Measurements from ENCODE around the gene PIGU.

Gene PIGU

DNA sequence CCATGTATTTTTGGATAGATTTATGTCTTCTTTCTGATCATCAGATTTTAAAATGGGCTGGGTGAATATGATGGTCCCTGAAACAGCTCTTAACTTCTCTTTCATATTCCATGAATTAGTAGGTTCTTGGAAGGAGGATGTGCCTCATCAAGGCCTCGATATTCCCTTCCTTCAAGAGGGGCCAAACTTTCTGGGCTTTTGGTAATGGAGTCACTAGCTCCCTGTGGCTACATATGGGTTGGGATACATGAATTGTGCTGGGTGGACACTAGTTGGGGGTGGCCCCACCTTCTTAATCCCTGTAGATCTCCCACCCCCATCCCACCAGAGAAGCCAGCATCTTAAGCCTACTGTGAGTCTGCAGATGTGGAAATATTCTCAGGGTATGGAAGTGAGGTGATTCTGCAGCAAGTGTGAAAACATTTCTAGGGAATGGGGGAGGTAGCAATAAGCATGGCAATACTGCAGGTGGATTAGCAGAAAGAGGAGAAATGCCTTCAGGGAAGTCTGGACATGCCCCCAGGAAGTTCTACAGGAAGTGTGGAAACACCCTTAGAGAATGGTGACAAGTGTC is 29.5 kb upstream of the PIGU start:
- TF ChIP-seq, protein P1, sequence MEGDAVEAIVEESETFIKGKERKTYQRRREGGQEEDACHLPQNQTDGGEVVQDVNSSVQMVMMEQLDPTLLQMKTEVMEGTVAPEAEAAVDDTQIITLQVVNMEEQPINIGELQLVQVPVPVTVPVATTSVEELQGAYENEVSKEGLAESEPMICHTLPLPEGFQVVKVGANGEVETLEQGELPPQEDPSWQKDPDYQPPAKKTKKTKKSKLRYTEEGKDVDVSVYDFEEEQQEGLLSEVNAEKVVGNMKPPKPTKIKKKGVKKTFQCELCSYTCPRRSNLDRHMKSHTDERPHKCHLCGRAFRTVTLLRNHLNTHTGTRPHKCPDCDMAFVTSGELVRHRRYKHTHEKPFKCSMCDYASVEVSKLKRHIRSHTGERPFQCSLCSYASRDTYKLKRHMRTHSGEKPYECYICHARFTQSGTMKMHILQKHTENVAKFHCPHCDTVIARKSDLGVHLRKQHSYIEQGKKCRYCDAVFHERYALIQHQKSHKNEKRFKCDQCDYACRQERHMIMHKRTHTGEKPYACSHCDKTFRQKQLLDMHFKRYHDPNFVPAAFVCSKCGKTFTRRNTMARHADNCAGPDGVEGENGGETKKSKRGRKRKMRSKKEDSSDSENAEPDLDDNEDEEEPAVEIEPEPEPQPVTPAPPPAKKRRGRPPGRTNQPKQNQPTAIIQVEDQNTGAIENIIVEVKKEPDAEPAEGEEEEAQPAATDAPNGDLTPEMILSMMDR (IDR thresholded peaks at IDR 0.05; ENCODE audit: borderline replicate concordance, control extremely low read depth, extremely low read depth, insufficient read depth, missing control alignments), result no peak
- in situ Hi-C loops (cut with MboI; ENCODE audit: low sequenced_read_pairs, unreplicated experiment), result loop anchor here (10.0 kb wide), 1 partner anchor 172 kb away; no protein-coding TSS in a partner anchor
- no peak for DNase-seq (ENCODE audit: low spot score)

DNA sequence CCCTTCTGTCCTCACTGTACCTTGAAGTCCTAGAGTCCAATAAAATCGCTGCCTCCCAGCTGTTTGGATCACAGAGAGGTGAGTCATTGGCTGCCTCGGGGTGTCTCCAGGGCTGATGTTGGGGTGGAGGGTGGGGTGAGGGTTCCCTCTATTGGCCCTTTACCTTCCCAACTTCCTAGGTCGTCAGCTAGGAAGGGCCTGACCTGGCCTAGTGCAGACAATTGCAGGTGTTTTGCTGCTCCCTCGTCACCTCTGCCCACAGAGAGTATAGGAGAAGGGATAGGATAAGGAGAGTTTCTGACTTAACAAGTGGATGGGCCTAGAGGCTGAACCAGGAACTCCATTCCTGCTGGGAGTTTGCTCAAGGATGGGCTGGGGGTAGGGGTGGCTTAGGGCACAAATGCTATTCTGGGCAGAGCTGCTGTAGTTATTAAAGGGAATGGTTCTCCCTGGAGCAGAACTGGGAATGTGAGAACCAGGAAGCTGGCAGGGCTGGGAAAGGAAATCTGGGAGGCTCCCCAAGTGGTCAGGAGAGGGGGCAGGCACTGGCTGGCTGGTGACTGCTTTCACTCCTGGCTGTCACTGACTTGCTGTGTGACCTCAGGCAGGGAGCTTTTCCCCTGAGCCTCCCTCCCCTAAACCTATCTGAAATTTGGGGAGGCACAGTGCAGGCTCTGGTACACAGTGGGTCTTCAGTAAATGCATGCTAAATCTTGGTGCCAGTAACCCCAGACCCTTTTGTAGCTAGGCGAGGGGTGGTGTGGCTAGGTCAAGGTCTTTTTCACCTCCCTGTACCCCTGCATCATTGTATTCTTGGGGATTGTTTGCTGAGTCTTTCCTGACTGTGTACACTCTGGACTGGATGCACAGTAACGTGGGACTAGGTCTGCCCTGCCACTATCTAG is 28.8 kb upstream of the PIGU start:
- DNase-seq (ENCODE audit: low spot score), result no peak
- TF ChIP-seq, protein P1 (IDR thresholded peaks at IDR 0.05; ENCODE audit: borderline replicate concordance, control extremely low read depth, extremely low read depth, insufficient read depth, missing control alignments), result peak; percentile 21
- in situ Hi-C loops (cut with MboI; ENCODE audit: low sequenced_read_pairs, unreplicated experiment), result loop anchor here (10.0 kb wide), 1 partner anchor 171 kb away; no protein-coding TSS in a partner anchor

DNA sequence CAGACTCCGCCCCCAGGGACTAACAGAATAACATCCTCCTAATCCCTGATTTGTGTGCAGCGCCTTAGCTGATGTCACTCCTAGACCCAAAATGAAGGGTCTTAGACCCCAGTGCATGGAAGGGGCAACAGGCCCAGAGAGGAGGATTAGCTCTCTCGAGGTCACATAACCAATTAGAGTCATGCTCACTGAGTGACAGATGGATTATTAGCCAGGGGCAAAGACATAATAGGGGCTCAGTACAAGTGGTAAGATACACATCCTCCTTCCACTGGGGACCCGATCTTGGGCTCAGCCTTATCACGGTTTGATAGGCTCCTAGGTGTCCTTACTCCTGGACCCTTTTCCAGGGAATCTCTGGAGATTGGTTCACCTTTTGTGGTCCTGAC is 28.1 kb upstream of the PIGU start:
- TF ChIP-seq, protein P1 (IDR thresholded peaks at IDR 0.05; ENCODE audit: borderline replicate concordance, control extremely low read depth, extremely low read depth, insufficient read depth, missing control alignments), result no peak
- DNase-seq (ENCODE audit: low spot score), result no peak
- in situ Hi-C loops (cut with MboI; ENCODE audit: low sequenced_read_pairs, unreplicated experiment), result loop anchor here (10.0 kb wide), 1 partner anchor 170 kb away; no protein-coding TSS in a partner anchor

DNA sequence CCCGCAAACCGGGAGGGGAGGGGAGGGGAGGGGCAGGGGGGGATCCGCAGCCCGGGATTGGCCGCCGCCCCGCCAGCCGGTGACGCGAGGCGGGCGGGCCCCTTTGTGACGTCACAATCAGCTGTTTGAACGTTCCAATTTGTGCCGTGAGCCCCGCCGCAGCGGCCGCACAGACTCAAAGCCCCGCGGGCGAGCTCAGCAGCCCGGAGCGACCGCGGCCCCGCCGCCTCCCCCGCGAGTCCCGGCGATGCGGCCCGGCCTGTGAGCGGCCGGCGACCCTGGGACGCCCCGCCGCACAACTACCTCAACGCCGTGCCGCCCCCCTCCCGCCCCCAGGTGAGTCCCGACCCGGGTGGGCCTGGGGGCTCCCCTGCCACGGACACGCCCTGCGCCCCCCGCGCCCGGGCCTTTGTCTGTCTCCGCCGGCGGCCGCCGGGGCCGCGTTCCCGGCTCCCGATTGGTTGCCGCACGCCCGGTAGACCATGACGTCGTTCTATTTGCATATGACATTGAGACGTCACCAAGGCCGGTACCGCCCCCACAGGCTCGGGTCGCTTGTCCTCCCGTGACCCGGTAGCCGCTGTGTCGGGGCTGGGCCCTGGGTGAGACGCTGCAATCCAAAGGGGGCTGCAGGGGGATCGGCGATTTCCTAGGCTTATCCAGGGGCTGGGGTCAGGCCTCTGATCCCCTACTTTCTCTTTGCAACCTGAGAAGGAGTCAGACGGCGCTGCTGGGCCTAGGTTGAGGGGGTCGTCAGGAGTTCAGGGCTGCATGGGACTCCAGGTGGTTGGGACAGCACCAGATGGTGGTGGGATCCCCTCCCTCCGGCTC is 27.5 kb upstream of the PIGU start, which contains the start of gene TP53INP2:
TP53INP2 (plus strand) TSS at position 168 of the 831 bp plus-strand sequence. CDS start 4,396 bp downstream, outside the sequence.
- DNase-seq (ENCODE audit: low spot score), result peak; percentile 92
- in situ Hi-C loops (cut with MboI; ENCODE audit: low sequenced_read_pairs, unreplicated experiment), result loop anchor here (10.0 kb wide), 1 partner anchor 170 kb away; no protein-coding TSS in a partner anchor
- TF ChIP-seq, protein P1 (IDR thresholded peaks at IDR 0.05; ENCODE audit: borderline replicate concordance, control extremely low read depth, extremely low read depth, insufficient read depth, missing control alignments), result no peak

DNA sequence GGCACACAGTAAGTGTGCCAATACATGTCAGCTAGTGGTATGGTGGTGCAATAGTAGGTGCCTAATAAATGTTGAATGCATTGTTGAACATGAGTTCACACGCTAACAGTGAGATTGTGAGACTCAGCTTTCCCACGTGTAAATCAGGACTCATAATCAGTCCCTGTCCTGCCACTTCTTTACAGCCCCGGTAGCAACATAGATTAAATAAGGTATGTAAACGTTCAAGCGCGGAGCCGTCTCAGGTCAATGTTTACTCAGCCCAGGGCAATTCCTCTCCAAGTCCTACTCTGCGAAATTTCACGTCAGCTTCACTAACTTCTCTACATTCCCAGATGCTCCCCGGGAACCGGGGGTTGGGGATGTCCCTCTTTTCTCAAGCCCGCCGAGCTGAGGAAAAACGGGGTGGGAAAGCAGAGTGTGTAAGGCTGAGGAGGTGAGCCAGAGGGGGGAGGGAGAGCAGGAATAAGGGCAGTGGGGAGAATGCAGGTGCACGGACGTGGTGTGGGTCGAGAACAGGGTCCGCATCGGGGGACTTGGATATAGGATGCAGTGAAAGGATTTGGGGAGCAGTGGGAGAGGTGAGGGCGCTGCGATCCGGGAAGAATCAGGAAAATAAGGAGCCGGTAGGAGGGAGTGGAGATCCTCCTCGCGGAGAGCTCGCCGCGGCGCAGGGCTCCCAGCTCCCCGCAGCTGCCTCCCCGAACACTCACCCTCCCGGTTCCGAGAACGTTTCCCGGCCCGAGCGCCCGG is 26.7 kb upstream of the PIGU start:
- DNase-seq (ENCODE audit: low spot score), result peak; percentile 37
- TF ChIP-seq, protein P1 (IDR thresholded peaks at IDR 0.05; ENCODE audit: borderline replicate concordance, control extremely low read depth, extremely low read depth, insufficient read depth, missing control alignments), result no peak

More for the DNA sequence above, 26.7 kb upstream of the PIGU start:
- in situ Hi-C loops (cut with MboI; ENCODE audit: low sequenced_read_pairs, unreplicated experiment), result loop anchor here (10.0 kb wide), 1 partner anchor 169 kb away; no protein-coding TSS in a partner anchor

Data from GM13976 (cell line).